Esophagus mucosa (tissue), 1 donor: Measurements from ENCODE around the gene SLX4IP. TPM values are rescaled to one million over a fixed set of nuclear protein-coding genes. Genes with fewer than 3 reads are reported as not detected.

Experiments used
- ATAC-seq: fragments of 200-7000 bp; cut with Tn5 transposase; one replicate; pipeline ENCODE4 v1.9.1; 2020
- total RNA-seq: library from RNA; stranded (reverse); gene quantifications from one replicate; pipeline ENCODE4 v1.2.4, GENCODE V29; 2023
- donor health status: DM: yes; HTN: yes; CAD: no.

Gene SLX4IP
- total RNA-seq, 1 donor from 2014 or later, result 5.3 TPM

GRCh38 chr20:10497791-10498190 lies 62.7 kb downstream of the SLX4IP start:
- ATAC-seq, result no peak

- ATAC-seq, result no peak
These were observed 63.1 kb downstream of the SLX4IP start for GRCh38 chr20:10498200-10498599.

DNA sequence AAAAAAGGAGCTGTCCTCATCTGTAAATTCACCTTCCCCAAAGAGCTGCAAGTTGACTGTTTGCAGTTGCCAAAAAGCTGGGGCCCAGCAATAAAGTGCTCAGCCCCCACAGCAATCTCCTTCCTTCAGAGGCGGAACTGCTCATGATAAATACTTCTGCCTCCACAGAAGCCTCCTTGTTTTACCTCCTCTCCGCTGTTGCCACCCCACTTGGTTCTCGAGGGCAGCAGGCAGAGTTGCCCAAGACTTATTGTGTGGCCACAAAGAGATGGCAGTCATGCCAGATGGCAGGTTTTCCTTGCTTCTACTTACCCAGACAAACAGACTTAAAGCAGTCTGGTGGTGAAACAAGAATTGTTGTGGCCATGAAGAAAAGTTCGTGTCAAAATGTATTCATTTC lies 66.3 kb downstream of the SLX4IP start:
- ATAC-seq, result peak; percentile 34

GRCh38 chr20:10502098-10502526 lies 67.0 kb downstream of the SLX4IP start:
- ATAC-seq, result peak; percentile 8

DNA sequence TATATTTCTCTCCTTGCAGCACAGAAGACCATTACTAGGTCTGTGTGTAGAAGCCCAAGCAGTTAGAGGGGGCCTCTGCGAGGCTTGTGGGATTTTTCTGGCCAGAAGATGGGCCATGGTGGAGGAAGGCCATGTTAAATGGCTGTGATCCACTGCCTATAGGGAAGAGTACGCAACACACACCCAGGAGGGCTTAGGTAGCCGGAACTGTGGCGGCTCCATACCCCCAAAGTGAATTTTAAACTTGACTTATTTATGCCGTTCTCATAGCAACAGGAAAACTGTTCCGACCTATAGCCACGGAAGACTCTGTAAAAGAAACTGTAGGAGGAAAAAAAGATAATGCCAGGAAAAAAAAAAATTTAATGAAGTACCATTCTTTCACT lies 69.5 kb downstream of the SLX4IP start:
- ATAC-seq, result no peak

- ATAC-seq, result peak; percentile 75
These were observed 70.1 kb downstream of the SLX4IP start for GRCh38 chr20:10504994-10505730.

- no peak for ATAC-seq
These were observed 70.7 kb downstream of the SLX4IP start for GRCh38 chr20:10505827-10506226.

- ATAC-seq, result no peak
These were observed 71.9 kb downstream of the SLX4IP start for GRCh38 chr20:10507052-10507451.

DNA sequence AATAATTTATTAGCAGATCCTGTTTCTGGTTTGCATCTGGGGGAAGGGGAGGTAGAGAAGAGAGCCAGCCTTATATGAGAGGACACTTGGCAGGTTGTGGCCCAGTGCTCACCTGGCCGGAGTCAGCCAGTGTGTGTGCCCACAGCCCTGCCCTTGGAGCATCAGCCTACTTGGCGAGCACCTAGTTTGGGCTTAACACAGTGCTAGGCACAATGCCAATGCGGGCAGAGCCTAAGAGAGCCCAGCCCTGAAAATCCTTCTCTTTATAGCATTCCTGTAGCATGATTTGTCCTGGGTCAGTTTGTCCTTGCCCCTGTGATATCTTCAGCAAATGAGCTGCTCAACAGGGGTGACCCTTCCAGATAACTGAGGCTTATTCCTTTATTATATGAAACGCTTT lies 73.0 kb downstream of the SLX4IP start:
- peak; percentile 81 for ATAC-seq

DNA sequence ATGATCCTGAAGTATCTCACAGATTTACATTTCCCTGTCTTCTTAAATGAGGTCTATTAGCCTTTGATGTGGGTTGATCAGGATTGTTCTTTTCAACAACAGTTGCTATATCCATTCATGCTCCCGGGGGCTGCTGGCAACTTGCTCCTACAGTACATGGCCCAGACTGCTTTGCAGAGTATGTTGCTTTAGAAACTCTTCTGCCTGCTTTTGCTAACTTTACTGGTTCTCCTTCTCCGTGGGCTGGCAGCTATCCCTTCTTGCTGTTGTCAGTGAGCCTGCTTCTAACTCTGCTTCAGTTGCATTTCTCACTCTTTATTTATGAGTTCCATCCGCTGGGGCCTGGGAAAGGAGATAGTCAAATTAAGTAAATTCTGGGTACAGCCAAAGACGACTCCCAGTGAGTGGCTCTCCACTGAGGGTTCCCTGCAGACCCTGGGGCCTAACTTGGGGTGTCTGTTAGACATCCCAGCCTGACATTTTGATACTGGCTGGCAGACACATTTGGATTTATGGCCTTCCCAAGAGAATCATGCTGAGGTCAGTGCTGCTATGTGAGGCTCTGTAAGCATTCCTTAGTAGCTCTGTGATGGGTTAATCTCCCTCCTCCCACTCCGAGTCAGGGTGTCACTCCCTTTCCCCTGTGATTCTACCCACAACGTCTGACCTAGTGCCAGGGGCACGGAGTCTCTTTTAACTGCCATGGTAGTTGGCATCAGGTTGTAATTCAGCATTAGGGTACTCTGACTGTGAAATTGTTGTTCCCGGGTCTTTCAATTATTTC lies 73.6 kb downstream of the SLX4IP start:
- ATAC-seq, result peak; percentile 11

GRCh38 chr20:10509376-10509775 lies 74.3 kb downstream of the SLX4IP start:
- no peak for ATAC-seq

GRCh38 chr20:10510216-10510615 lies 75.1 kb downstream of the SLX4IP start:
- no peak for ATAC-seq

DNA sequence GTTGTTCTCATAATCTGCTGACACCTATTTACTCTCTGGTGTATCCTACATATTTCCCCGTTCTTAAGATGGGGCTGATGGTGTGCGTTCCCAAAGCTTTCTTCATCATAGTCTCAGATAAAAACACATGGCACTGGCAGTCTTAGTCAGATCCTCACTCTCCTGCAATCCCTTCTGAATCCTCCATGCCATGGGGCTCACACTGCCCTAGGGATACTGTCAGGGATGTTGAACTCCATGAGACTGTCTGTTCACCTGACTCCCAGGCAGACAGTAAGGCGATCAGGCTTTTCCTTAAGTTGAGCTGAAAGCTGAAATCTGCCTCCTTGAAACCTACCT lies 76.0 kb downstream of the SLX4IP start:
- ATAC-seq, result peak; percentile 32

DNA sequence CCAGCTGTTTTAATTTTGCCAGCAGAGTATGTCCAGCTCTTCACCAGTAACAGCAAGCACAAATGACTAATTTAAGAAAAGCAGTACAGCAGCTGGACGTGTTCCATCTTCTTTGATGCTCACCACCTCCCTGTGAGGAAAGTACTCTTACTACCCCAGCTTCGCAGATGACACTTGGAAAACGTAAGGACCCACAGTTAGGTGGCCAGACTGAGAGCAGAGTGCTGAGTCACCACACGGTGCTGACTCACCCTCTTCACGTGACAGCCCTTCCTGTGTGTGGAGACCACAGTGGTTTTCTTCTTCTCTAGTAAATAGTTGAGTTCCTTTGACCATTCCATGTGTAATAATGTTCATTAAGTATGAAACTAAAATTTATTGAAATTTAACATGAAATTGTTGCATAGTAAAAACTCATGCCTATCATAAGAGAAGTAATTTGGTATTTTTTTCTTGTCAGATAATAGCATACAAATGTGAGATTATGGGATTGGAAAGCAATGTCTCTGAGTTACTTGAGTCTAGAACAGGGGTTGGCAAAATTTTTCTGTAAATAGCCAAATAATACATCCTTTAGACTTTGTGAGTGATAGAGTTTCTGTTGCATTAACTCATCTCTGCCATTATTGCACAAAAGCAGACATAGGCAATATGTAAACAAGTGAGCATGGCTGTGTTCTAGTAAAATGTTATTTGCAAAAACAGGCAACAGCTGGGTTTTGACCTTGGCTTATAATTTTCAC lies 76.6 kb downstream of the SLX4IP start:
- peak; percentile 90 for ATAC-seq

GRCh38 chr20:10513061-10513460 lies 78.0 kb downstream of the SLX4IP start:
- no peak for ATAC-seq

- ATAC-seq, result no peak
These were observed 78.9 kb downstream of the SLX4IP start for GRCh38 chr20:10513931-10514575.

DNA sequence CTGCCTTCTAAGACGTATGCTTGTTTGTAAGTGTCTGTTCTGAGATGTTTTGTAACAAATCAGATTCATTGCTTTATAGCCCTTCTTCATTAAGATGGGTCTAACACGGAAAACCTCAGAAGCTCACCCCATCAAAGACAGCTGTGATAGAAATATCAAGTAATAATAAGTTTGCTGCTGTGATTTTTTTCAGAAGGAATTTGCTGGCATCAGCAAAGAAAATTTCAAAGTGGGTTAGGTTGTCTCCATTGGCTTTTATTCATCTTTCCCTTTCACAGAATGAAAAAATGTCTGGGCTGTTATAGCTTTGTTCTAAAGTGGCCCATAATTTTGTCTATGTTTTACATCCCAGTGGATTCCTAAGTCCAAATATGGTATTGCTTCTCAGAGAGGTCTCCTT lies 81.4 kb downstream of the SLX4IP start:
- no peak for ATAC-seq

DNA sequence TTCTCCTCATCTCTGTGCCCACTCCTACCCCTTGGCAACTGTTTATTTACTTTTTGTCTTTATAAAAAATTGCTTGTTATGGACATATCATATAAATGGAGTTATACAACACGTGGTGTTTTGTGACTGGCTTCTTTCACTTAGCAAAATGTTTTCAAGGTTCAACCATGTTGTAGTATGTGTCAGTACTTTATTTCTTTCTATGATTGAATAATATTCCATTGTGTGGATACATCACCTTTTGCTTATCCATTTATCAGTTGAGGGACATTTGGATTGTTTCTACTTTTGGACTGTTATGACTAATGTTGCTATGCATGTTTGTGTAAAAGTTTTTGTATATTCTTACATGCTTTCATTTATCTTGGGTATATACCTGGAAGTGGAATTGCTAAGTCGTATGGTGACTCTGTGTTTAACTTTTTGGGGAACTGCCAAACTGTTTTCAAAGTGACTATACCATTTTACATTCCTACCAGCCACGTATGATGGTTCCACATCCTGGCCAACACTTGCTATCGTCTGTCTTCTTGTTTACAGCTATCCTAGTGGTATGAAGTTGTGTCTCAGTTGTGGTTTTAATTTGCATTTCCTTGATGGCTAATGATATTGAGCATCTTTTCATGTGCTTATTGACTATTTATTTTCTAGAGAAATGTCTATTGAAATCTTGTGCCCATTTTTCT lies 84.4 kb downstream of the SLX4IP start:
- ATAC-seq, result no peak

GRCh38 chr20:10520528-10520927 lies 85.4 kb downstream of the SLX4IP start:
- no peak for ATAC-seq

DNA sequence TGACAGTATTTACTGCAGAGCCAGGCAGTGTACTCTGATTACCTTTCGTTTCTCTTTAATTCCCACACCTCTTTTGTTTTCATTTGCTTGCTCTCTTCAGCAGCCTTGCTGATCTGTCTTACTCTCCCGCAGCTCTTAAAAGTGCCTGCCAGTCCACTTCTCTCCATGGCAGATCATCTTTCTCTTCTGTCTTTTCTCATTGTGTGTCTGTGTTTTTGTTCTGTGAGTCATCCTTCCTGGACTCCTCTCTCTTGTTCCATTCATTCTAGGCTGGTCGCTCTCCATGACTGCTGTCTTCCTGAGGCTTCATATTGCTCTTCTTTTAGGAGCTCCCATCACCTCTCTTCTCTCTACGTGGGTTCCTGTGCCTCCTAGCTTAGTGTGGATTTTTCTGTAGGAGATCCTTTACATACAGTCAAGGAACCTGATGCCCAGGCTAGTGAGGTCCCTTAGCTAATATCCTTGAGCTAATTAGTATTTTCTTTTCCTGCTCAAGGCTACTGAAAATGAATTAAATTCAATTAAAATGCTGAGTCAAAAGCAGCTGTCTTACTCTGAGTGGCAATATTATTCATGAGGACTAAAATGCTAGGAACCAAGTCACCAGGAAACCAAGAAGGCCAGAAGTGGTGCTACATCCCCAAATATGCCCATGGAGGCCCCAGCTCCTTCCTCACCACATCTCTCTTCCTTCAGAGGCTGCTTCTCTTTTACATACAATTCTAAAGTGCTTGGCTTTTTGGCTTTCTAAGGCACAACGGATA lies 86.1 kb downstream of the SLX4IP start:
- peak; percentile 35 for ATAC-seq

DNA sequence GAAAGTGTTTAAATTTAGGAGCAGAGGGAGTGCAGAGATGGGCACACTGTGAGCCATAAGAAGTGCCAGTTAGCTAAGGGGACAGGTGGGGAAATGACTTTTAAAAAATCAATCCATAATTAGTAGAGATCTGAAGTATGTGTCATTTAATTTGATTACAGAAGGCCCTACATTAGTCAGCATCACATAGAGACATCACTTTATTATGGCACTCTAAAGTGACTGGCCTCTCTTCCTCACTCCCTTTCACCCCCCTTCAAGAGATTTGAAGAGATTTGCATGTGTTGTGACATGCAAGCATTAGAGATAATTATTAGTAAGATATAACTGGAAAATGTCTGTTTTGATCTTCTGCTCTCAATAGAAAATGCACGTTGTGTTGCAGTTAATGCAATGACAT lies 86.7 kb downstream of the SLX4IP start:
- ATAC-seq, result no peak

DNA sequence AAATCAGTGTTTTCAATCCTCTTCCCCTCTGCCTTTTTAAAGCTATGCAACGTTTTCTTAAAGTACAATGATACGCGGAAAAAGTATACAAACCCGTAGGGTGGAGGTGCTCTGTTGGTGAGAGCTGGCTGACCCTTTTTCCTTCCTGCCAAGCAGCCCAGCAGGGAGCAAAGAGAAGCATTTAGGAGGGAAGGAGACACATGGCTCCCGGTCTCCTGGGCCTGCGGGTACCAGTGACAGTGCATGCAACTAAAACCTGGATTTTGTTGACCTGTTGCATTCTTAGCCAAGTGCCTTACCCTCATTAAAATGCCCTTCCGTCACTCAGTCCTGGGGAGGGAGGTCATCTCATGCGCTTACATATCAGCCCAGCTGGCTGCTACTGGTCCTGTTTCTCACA lies 87.2 kb downstream of the SLX4IP start:
- ATAC-seq, result no peak
